H9 (cell line): ENCODE data around the gene CKB. TPM values are rescaled to one million over a fixed set of nuclear protein-coding genes. Genes with fewer than 3 reads are reported as not detected.

Experiments
- DNase-seq: peaks from one replicate; pipeline ENCODE4 v3.0.0-alpha.2; 2017
- H2AFZ ChIP-seq: one replicate; pipeline ENCODE4 v1.6.1; 2013; ENCODE audit warnings: mild to moderate bottlenecking, low read length, control low read depth, moderate library complexity
- H2AK5ac ChIP-seq: 2 replicates; pipeline ENCODE4 v1.6.1; 2013; ENCODE audit warnings: low read length, control low read depth, mixed read lengths; ENCODE audit not compliant: insufficient read length
- H2BK120ac ChIP-seq: one replicate; pipeline ENCODE4 v1.6.1; 2013; ENCODE audit warnings: low read depth, mild to moderate bottlenecking, low read length, control low read depth, inconsistent platforms; ENCODE audit not compliant: poor library complexity, severe bottlenecking
- H2BK12ac ChIP-seq: 2 replicates; pipeline ENCODE4 v1.6.1; 2013; ENCODE audit warnings: low read length, control low read depth, mixed read lengths, low read depth; ENCODE audit not compliant: insufficient read length
- H2BK15ac ChIP-seq: 2 replicates; pipeline ENCODE4 v1.6.1; 2013; ENCODE audit warnings: low read depth, low read length, control low read depth
- H2BK20ac ChIP-seq: one replicate; pipeline ENCODE4 v1.6.1; 2013; ENCODE audit warnings: low read depth, mild to moderate bottlenecking, low read length, control low read depth, inconsistent platforms; ENCODE audit not compliant: poor library complexity, severe bottlenecking
- H2BK5ac ChIP-seq: 2 replicates; pipeline ENCODE4 v1.6.1; 2013; ENCODE audit warnings: low read length, control low read depth, mixed read lengths; ENCODE audit not compliant: insufficient read length
- H3K14ac ChIP-seq: 2 replicates; pipeline ENCODE4 v1.6.1; 2013; ENCODE audit warnings: low read length, control low read depth; ENCODE audit not compliant: insufficient read depth
- H3K18ac ChIP-seq: 2 replicates; pipeline ENCODE4 v1.6.1; 2013; ENCODE audit warnings: low read depth, mild to moderate bottlenecking, mixed read lengths, low read length, control low read depth; ENCODE audit not compliant: insufficient read length
- H3K23ac ChIP-seq: 2 replicates; pipeline ENCODE4 v1.6.1; 2013; ENCODE audit warnings: low read length, control low read depth, mixed read lengths, low read depth; ENCODE audit not compliant: insufficient read length
- H3K23me2 ChIP-seq: 2 replicates; pipeline ENCODE4 v1.6.1; 2013; ENCODE audit warnings: low read depth, mild to moderate bottlenecking, mixed read lengths, low read length, control low read depth; ENCODE audit not compliant: insufficient read length, poor library complexity, severe bottlenecking
- H3K27ac ChIP-seq: 2 replicates; pipeline ENCODE4 v1.5.1; 2013; ENCODE audit warnings: low read length, control low read depth, mixed read lengths, low read depth; ENCODE audit not compliant: insufficient read length
- H3K27me3 ChIP-seq: 2 replicates; pipeline ENCODE4 v1.6.1; 2013; ENCODE audit warnings: low read length, control low read depth, inconsistent platforms; ENCODE audit not compliant: insufficient read depth
- H3K4ac ChIP-seq: 2 replicates; pipeline ENCODE4 v1.6.1; 2013; ENCODE audit warnings: low read depth, mild to moderate bottlenecking, control low read depth, inconsistent platforms, low read length, moderate library complexity
- H3K4me1 ChIP-seq: 2 replicates; pipeline ENCODE4 v1.6.1; 2013; ENCODE audit warnings: low read length, control low read depth, inconsistent platforms; ENCODE audit not compliant: insufficient read depth
- H3K4me2 ChIP-seq: 2 replicates; pipeline ENCODE4 v1.6.1; 2013; ENCODE audit warnings: low read length, control low read depth, mixed read lengths; ENCODE audit not compliant: insufficient read length, insufficient read depth
- H3K56ac ChIP-seq: 2 replicates; pipeline ENCODE4 v1.6.1; 2013; ENCODE audit warnings: low read depth, mild to moderate bottlenecking, mixed read lengths, low read length, control low read depth; ENCODE audit not compliant: insufficient read length
- H3K79me1 ChIP-seq: 2 replicates; pipeline ENCODE4 v1.6.1; 2013; ENCODE audit warnings: low read depth, mild to moderate bottlenecking, moderate library complexity, low read length, control low read depth, inconsistent platforms; ENCODE audit not compliant: insufficient read depth, poor library complexity, severe bottlenecking
- H3K79me2 ChIP-seq: 2 replicates; pipeline ENCODE4 v1.6.1; 2013; ENCODE audit warnings: low read length, control low read depth, inconsistent platforms; ENCODE audit not compliant: insufficient read depth
- H3K9ac ChIP-seq: 2 replicates; pipeline ENCODE4 v1.6.1; 2013; ENCODE audit warnings: low read length, control low read depth, mixed read lengths; ENCODE audit not compliant: insufficient read length; ENCODE audit errors: extremely low read depth
- H3K9me3 ChIP-seq: one replicate; pipeline ENCODE4 v1.6.1; 2013; ENCODE audit warnings: low read depth, low read length, inconsistent platforms; ENCODE audit not compliant: control insufficient read depth
- H3T11ph ChIP-seq: one replicate; pipeline ENCODE4 v1.6.1; 2013; ENCODE audit warnings: mild to moderate bottlenecking, low read length, control low read depth, inconsistent platforms
- H4K20me1 ChIP-seq: one replicate; pipeline ENCODE4 v1.6.1; 2013; ENCODE audit not compliant: control insufficient read depth, insufficient read length, insufficient read depth
- H4K5ac ChIP-seq: 2 replicates; pipeline ENCODE4 v1.6.1; 2013; ENCODE audit warnings: low read depth, mild to moderate bottlenecking, mixed read lengths, low read length, control low read depth; ENCODE audit not compliant: insufficient read length
- H4K8ac ChIP-seq: replicated peaks from 2 replicates; pipeline ENCODE4 v1.6.1; 2013; ENCODE audit warnings: low read length, control low read depth, mixed read lengths, low read depth; ENCODE audit not compliant: insufficient read length
- H4K91ac ChIP-seq: 2 replicates; pipeline ENCODE4 v1.6.1; 2013; ENCODE audit warnings: low read depth, mild to moderate bottlenecking, moderate library complexity, mixed read lengths, low read length, control low read depth; ENCODE audit not compliant: insufficient read length
- H3K27ac Mint-ChIP-seq, 3 experiments: 2 replicates in 2 of 3; 3 replicates in 1 of 3; pipeline ENCODE4 v1.8.0; 2020 to 2021; ENCODE audit warnings: mixed read lengths in 3 of 3, mild to moderate bottlenecking in 1 of 3, moderate library complexity in 1 of 3
- H3K27me3 Mint-ChIP-seq: 2 replicates; pipeline ENCODE4 v1.8.0; 2021; ENCODE audit warnings: low read depth, mild to moderate bottlenecking, moderate library complexity, mixed read lengths
- H3K36me3 Mint-ChIP-seq, 3 experiments: 2 replicates in 2 of 3; 3 replicates in 1 of 3; pipeline ENCODE4 v1.8.0; 2020 to 2021; ENCODE audit warnings: low read depth in 3 of 3, mixed read lengths in 3 of 3; ENCODE audit not compliant: insufficient read depth in 1 of 3
- H3K4me1 Mint-ChIP-seq, 2 experiments: 2 replicates each; pipeline ENCODE4 v1.8.0; 2020; ENCODE audit warnings: mixed read lengths in 2 of 2
- H3K4me3 Mint-ChIP-seq, 2 experiments: 2 replicates in 1 of 2; 3 replicates in 1 of 2; pipeline ENCODE4 v1.8.0; 2020 to 2021; ENCODE audit warnings: mild to moderate bottlenecking in 2 of 2, mixed read lengths in 2 of 2, moderate library complexity in 1 of 2
- H3K9me3 Mint-ChIP-seq, 2 experiments: 2 replicates in 1 of 2; 3 replicates in 1 of 2; pipeline ENCODE4 v1.8.0; 2020; ENCODE audit warnings: mild to moderate bottlenecking in 2 of 2, mixed read lengths in 2 of 2, moderate library complexity in 1 of 2
- WGBS: extraction: QIAGEN DNeasy Blood & Tissue Kit; methylation state at CpG from one replicate; pipeline ENCODE4 v1.1.7; 2013; ENCODE audit warnings: missing lambda C conversion rate, low lambda C conversion rate, mixed read lengths; ENCODE audit not compliant: insufficient read length; ENCODE audit errors: extremely low coverage; 5-methylcytosine and 5-hydroxymethylcytosine counted together
- total RNA-seq: library from RNA; stranded (reverse); gene quantifications from 2 replicates; pipeline ENCODE4 v1.2.1, GENCODE V29; 2021
- TF ChIP-seq, protein P1 (sequence below): fragments of 200-600 bp; sonication (generic); conservative IDR thresholded peaks from 3 replicates; pipeline ENCODE4 v1.8.0; 2021; ENCODE audit warnings: antibody characterized with exemption, mild to moderate bottlenecking

CKB gene
- total RNA-seq, 1 experiment from 2014 or later = 517 TPM

GRCh38 chr14:103474893-103475292 lies 47.7 kb downstream of the CKB start:
- H2BK15ac ChIP-seq = no peak overlapping the region

More at GRCh38 chr14:103474893-103475292, 47.7 kb downstream of the CKB start:
- Histone ChIP-seq H3T11ph (no peak overlapping the region), H3K79me1 (no peaks in the 10 kb centered on the region), H2BK12ac (no peak overlapping the region), H3K4me1 (no peaks in the 10 kb centered on the region), H4K20me1 (no peaks in the 10 kb centered on the region), H2AK5ac (no peak overlapping the region), H4K91ac (no peak overlapping the region), H2BK20ac (no peak overlapping the region), H3K14ac (no peak overlapping the region), H3K18ac (no peak overlapping the region), H3K9me3 (no peaks in the 10 kb centered on the region), H3K79me2 (no peaks in the 10 kb centered on the region), H3K4ac (no peak overlapping the region), H3K23ac (no peak overlapping the region), H2BK120ac (no peak overlapping the region), H4K8ac (no peak overlapping the region), H3K23me2 (no peaks in the 10 kb centered on the region), H3K9ac (no peak overlapping the region), H3K4me2 (no peak overlapping the region), H2AFZ (no peak overlapping the region), H3K27ac (no peak overlapping the region), H4K5ac (no peak overlapping the region), H2BK5ac (no peak overlapping the region), H3K56ac (no peak overlapping the region), H3K27me3 (no peaks in the 10 kb centered on the region)
- H3K4me1 Mint-ChIP-seq = no peaks in the 10 kb centered on the region
- TF ChIP-seq, protein P1, sequence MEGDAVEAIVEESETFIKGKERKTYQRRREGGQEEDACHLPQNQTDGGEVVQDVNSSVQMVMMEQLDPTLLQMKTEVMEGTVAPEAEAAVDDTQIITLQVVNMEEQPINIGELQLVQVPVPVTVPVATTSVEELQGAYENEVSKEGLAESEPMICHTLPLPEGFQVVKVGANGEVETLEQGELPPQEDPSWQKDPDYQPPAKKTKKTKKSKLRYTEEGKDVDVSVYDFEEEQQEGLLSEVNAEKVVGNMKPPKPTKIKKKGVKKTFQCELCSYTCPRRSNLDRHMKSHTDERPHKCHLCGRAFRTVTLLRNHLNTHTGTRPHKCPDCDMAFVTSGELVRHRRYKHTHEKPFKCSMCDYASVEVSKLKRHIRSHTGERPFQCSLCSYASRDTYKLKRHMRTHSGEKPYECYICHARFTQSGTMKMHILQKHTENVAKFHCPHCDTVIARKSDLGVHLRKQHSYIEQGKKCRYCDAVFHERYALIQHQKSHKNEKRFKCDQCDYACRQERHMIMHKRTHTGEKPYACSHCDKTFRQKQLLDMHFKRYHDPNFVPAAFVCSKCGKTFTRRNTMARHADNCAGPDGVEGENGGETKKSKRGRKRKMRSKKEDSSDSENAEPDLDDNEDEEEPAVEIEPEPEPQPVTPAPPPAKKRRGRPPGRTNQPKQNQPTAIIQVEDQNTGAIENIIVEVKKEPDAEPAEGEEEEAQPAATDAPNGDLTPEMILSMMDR = no peak
- no peak overlapping the region for H3K4me3 Mint-ChIP-seq
- peaks cover 24 to 67% (median 53%) of the 10 kb centered on the region in 3 experiments; a peak in 6 of 7 replicates for H3K36me3 Mint-ChIP-seq
- no peak for DNase-seq
- H3K27me3 Mint-ChIP-seq = no peaks in the 10 kb centered on the region
- H3K27ac Mint-ChIP-seq = no peak overlapping the region
- no CpG with 5 or more reads among the region's 5 CpGs for WGBS
- H3K9me3 Mint-ChIP-seq = no peaks in the 10 kb centered on the region
